HCT116 (cell line): ENCODE data around the gene PTPRR. TPM values are rescaled to one million over a fixed set of nuclear protein-coding genes. Genes with fewer than 3 reads are reported as not detected.

Source experiments
- ATAC-seq: fragments of 200-7000 bp; cut with Tn5 transposase; 2 replicates; pipeline ENCODE4 v1.9.1; 2020; ENCODE audit warnings: mild to moderate bottlenecking, moderate library complexity
- BruUV-seq: library from RNA; stranded (reverse); fragments of 400-500 nt; replicated peaks from 2 replicates; lab custom pipeline; 2021; lab: Mats Ljungman, UMichigan
- CTCF ChIA-PET: fragments of 300-600 bp; sonication (Branson Sonifier 250); formaldehyde crosslinking; loops from one replicate; lab custom pipeline; 2021; ENCODE audit warnings: antibody characterized with exemption; lab: Charles Lee
- POLR2A ChIA-PET: fragments of 300-600, 350-600 bp; sonication (Branson Sonifier 250); formaldehyde crosslinking; loops from one replicate; lab custom pipeline; 2021; ENCODE audit warnings: antibody characterized with exemption; lab: Charles Lee
- RAD21 ChIA-PET, 2 experiments: fragments of 300-600 bp; sonication (Branson Sonifier 250); formaldehyde crosslinking; loops; one replicate each; lab custom pipeline; 2023; ENCODE audit warnings: low total read pairs in 2 of 2; ENCODE audit not compliant: uncharacterized antibody in 2 of 2, unreplicated experiment in 2 of 2, low non-redundant PET in 1 of 2; lab: Charles Lee
- DNase-seq: peaks from one replicate; pipeline ENCODE4 v3.0.0-alpha.2; 2010; ENCODE audit warnings: low read depth, low spot score
- H2AFZ ChIP-seq: fragments of 200-600 bp; shearing (Covaris generic), sonication (generic); 2 replicates; pipeline ENCODE4 v1.6.1; 2017; ENCODE audit warnings: low read depth, mixed run types, mixed read lengths, antibody characterized with exemption, low read length; ENCODE audit not compliant: poor library complexity, severe bottlenecking
- H3K27ac ChIP-seq: 2 replicates; pipeline ENCODE4 v1.5.1; 2012; ENCODE audit warnings: low read depth, low read length
- H3K27me3 ChIP-seq: fragments of 200-600 bp; sonication (generic); 2 replicates; pipeline ENCODE4 v1.6.1; 2016; ENCODE audit warnings: mixed run types, low read length, mixed read lengths; ENCODE audit not compliant: insufficient read depth
- H3K36me3 ChIP-seq, 2 experiments: fragments of 200-500 bp in 1 of 2; fragments of 200-600 bp in 1 of 2; sonication (Bioruptor generic) in 1 of 2; sonication (generic) in 1 of 2; 2 replicates each; pipeline versions ENCODE4 v1.5.1 to v1.6.1; 2014 to 2016; ENCODE audit warnings: low read length in 2 of 2, inconsistent platforms in 1 of 2, mixed read lengths in 1 of 2, mixed run types in 1 of 2; ENCODE audit not compliant: insufficient read depth in 2 of 2, control insufficient read depth in 1 of 2
- H3K4me1 ChIP-seq, 2 experiments: fragments of 200-600 bp in 1 of 2; sonication (generic) in 1 of 2; 2 replicates each; pipeline versions ENCODE4 v1.5.1 to v1.6.1; 2012 to 2017; ENCODE audit warnings: low read length in 2 of 2, inconsistent platforms in 1 of 2, mild to moderate bottlenecking in 1 of 2, mixed read lengths in 1 of 2, mixed run types in 1 of 2, moderate library complexity in 1 of 2; ENCODE audit not compliant: insufficient read depth in 2 of 2, control insufficient read depth in 1 of 2
- H3K4me2 ChIP-seq: fragments of 200-600 bp; sonication (generic); 2 replicates; pipeline ENCODE4 v1.6.1; 2017; ENCODE audit warnings: mixed run types, low read length, mixed read lengths
- H3K4me3 ChIP-seq, 2 experiments: fragments of 200-600 bp in 1 of 2; sonication (generic) in 1 of 2; replicated peaks in 1 of 2; 2 replicates each; pipeline ENCODE4 v1.5.1; 2011 to 2016; ENCODE audit warnings: low read length in 2 of 2, control low read depth in 1 of 2, low read depth in 1 of 2, mild to moderate bottlenecking in 1 of 2, mixed read lengths in 1 of 2, mixed run types in 1 of 2
- H3K79me2 ChIP-seq: fragments of 200-600 bp; sonication (generic); 2 replicates; pipeline ENCODE4 v1.6.1; 2017; ENCODE audit warnings: mild to moderate bottlenecking, mixed run types, low read length, moderate library complexity, mixed read lengths; ENCODE audit not compliant: insufficient read depth
- H3K9ac ChIP-seq: fragments of 200-600 bp; sonication (generic); 2 replicates; pipeline ENCODE4 v1.6.1; 2016; ENCODE audit warnings: low read length, mixed read lengths
- H3K9me2 ChIP-seq: fragments of 200-600 bp; sonication (generic), shearing (Covaris generic); 2 replicates; pipeline ENCODE4 v1.6.1; 2017; ENCODE audit warnings: mixed run types, mild to moderate bottlenecking, moderate library complexity; ENCODE audit not compliant: insufficient read depth
- H3K9me3 ChIP-seq, 2 experiments: fragments of 200-500 bp in 1 of 2; fragments of 200-600 bp in 1 of 2; sonication (Bioruptor generic) in 1 of 2; sonication (generic) in 1 of 2; 2 replicates each; pipeline ENCODE4 v1.6.1; 2014 to 2017; ENCODE audit warnings: low read length in 2 of 2, mixed read lengths in 2 of 2, inconsistent platforms in 1 of 2, low read depth in 1 of 2, mild to moderate bottlenecking in 1 of 2, mixed run types in 1 of 2, moderate library complexity in 1 of 2; ENCODE audit not compliant: control insufficient read depth in 1 of 2, insufficient read depth in 1 of 2
- H4K20me1 ChIP-seq: fragments of 200-600 bp; sonication (generic), shearing (Covaris generic); 2 replicates; pipeline ENCODE4 v1.6.1; 2017; ENCODE audit warnings: mixed run types, mild to moderate bottlenecking, moderate library complexity; ENCODE audit not compliant: insufficient read depth
- CEBPB ChIP-seq: IDR thresholded peaks from 2 replicates; pipeline ENCODE4 v1.6.1; 2012; ENCODE audit warnings: low read depth
- EZH2 ChIP-seq: fragments of 200-600 bp; sonication (generic); IDR thresholded peaks from 2 replicates; pipeline ENCODE4 v1.6.1; 2017; ENCODE audit warnings: antibody characterized with exemption, mixed run types
- EZH2phosphoT487 ChIP-seq: fragments of 200-600 bp; IDR thresholded peaks from 2 replicates; pipeline ENCODE4 v1.6.1; 2018; ENCODE audit warnings: antibody characterized with exemption, borderline replicate concordance
- FOSL1 ChIP-seq: IDR thresholded peaks from 2 replicates; pipeline ENCODE4 v1.6.1; 2012; ENCODE audit warnings: low read depth
- POLR2A ChIP-seq: IDR thresholded peaks from 2 replicates; pipeline ENCODE4 v1.7.0; 2011; ENCODE audit warnings: borderline replicate concordance; ENCODE audit not compliant: insufficient read depth, insufficient read length; ENCODE audit errors: extremely low read depth
- POLR2AphosphoS5 ChIP-seq: IDR thresholded peaks from 2 replicates; pipeline ENCODE4 v1.6.1; 2011; ENCODE audit warnings: mild to moderate bottlenecking, low read depth, low read length, moderate library complexity
- RAD21 ChIP-seq: IDR thresholded peaks from 2 replicates; pipeline ENCODE4 v1.6.1; 2012; ENCODE audit warnings: low read depth, mild to moderate bottlenecking
- TCF7L2 ChIP-seq: IDR thresholded peaks from 2 replicates; pipeline ENCODE4 v1.7.0; 2011; ENCODE audit warnings: borderline replicate concordance, inconsistent platforms; ENCODE audit not compliant: insufficient read depth, insufficient read length; ENCODE audit errors: extremely low read depth
- YY1 ChIP-seq: IDR thresholded peaks from 2 replicates; pipeline ENCODE4 v1.6.1; 2011; ENCODE audit warnings: low read length, low read depth, moderate library complexity, mild to moderate bottlenecking; ENCODE audit not compliant: insufficient replicate concordance; ENCODE audit errors: extremely low read depth
- ZBTB33 ChIP-seq: IDR thresholded peaks from 2 replicates; pipeline ENCODE4 v1.6.1; 2011; ENCODE audit warnings: mild to moderate bottlenecking, low read length, moderate library complexity; ENCODE audit not compliant: insufficient replicate concordance; ENCODE audit errors: extremely low read depth
- ZNF274 ChIP-seq: fragments of 200-500 bp; sonication (Bioruptor generic); IDR thresholded peaks from 2 replicates; pipeline ENCODE4 v1.6.1; 2014; ENCODE audit warnings: mild to moderate bottlenecking, low read depth, low read length, inconsistent platforms
- intact Hi-C: fragments of 100-400 bp; cut with micrococcal nuclease; formaldehyde crosslinking; loops from 2 replicates; pipeline ENCODE4 v1.10.0; 2022
- total RNA-seq: library from RNA; stranded (reverse); gene quantifications from one replicate; pipeline ENCODE4 v1.2.1, GENCODE V29; 2021; ENCODE audit not compliant: unreplicated experiment

PTPRR gene
- total RNA-seq, 1 experiment from 2014 or later, result 0.27 TPM

GRCh38 chr12:70966996-70967790 lies 46.7 kb upstream of the PTPRR start:
- ChIA-PET CTCF (no interaction called here), POLR2A (no interaction called here), RAD21 (no interaction called here)
- intact Hi-C loops, result no loop called here
- Histone ChIP-seq H3K27me3 (no peaks in the 10 kb centered on the region), H3K4me1 (no peaks in the 10 kb centered on the region), H2AFZ (no peak overlapping the region), H3K27ac (no peak overlapping the region), H3K9me3 (no peaks in the 10 kb centered on the region), H3K4me3 (no peak overlapping the region), H3K4me2 (no peak overlapping the region), H3K36me3 (no peaks in the 10 kb centered on the region), H3K9me2 (no peaks in the 10 kb centered on the region), H3K9ac (no peak overlapping the region), H4K20me1 (no peaks in the 10 kb centered on the region), H3K79me2 (no peaks in the 10 kb centered on the region)
- DNase-seq, result no peak
- TF ChIP-seq EZH2phosphoT487, result no peak
- TF ChIP-seq TCF7L2, result no peak
- TF ChIP-seq ZNF274, result no peak
- TF ChIP-seq RAD21, result no peak
- no peak for TF ChIP-seq CEBPB
- TF ChIP-seq EZH2, result no peak
- TF ChIP-seq ZBTB33, result no peak
- TF ChIP-seq POLR2AphosphoS5, result no peak
- no peak for TF ChIP-seq FOSL1
- no peak for TF ChIP-seq POLR2A
- TF ChIP-seq YY1, result no peak
- BruUV-seq, result no TSS peak
- ATAC-seq, result no peak
